Osteoblast (primary cell): ENCODE measurements around the gene RTL1. TPM values are rescaled to one million over a fixed set of nuclear protein-coding genes. Genes with fewer than 3 reads are reported as not detected.

Experiments used
- DNase-seq: peaks from one replicate; pipeline ENCODE4 v3.0.0; 2011; ENCODE audit warnings: low spot score, mixed read lengths; ENCODE audit not compliant: insufficient read length; ENCODE audit errors: missing footprints
- H2AFZ ChIP-seq: 2 replicates; pipeline ENCODE4 v1.6.0; 2011; ENCODE audit warnings: mild to moderate bottlenecking, low read length
- H3K27ac ChIP-seq: 2 replicates; pipeline ENCODE4 v1.5.1; 2011; ENCODE audit warnings: mild to moderate bottlenecking, low read depth, low read length, moderate library complexity
- H3K27me3 ChIP-seq: 2 replicates; pipeline ENCODE4 v1.6.0; 2012; ENCODE audit warnings: mild to moderate bottlenecking, control low read depth, inconsistent platforms, low read length, moderate library complexity; ENCODE audit not compliant: insufficient read depth
- H3K36me3 ChIP-seq: 2 replicates; pipeline ENCODE4 v1.5.1; 2011; ENCODE audit warnings: mild to moderate bottlenecking, low read length, control low read depth, moderate library complexity; ENCODE audit not compliant: insufficient read depth
- H3K4me1 ChIP-seq: 2 replicates; pipeline ENCODE4 v1.5.1; 2011; ENCODE audit warnings: mild to moderate bottlenecking, low read length, control low read depth, moderate library complexity; ENCODE audit not compliant: insufficient read depth
- H3K4me2 ChIP-seq: 2 replicates; pipeline ENCODE4 v1.6.0; 2011; ENCODE audit warnings: mild to moderate bottlenecking, low read length; ENCODE audit not compliant: insufficient read depth
- H3K4me3 ChIP-seq: fragments of 200-600 bp; sonication (generic); 3 replicates; pipeline ENCODE4 v1.5.1; 2012; ENCODE audit warnings: mild to moderate bottlenecking, low read length, inconsistent platforms; ENCODE audit not compliant: insufficient read depth
- H3K79me2 ChIP-seq: 2 replicates; pipeline ENCODE4 v1.6.0; 2012; ENCODE audit warnings: mild to moderate bottlenecking, low read length, control low read depth, inconsistent platforms; ENCODE audit not compliant: insufficient read depth
- H3K9me3 ChIP-seq: 2 replicates; pipeline ENCODE4 v1.5.1; 2011; ENCODE audit warnings: low read depth, low read length, control low read depth
- H4K20me1 ChIP-seq: 2 replicates; pipeline ENCODE4 v1.6.0; 2012; ENCODE audit warnings: mild to moderate bottlenecking, low read length, control low read depth; ENCODE audit not compliant: insufficient read depth
- total RNA-seq: library from RNA; depleted of rRNA; stranded (reverse); fragments of >200 nt; gene quantifications from 2 replicates; pipeline ENCODE4 v1.2.3, GENCODE V29; 2012
- TF ChIP-seq, protein P1 (sequence below): IDR thresholded peaks from 2 replicates; pipeline ENCODE4 v1.5.1; 2011; ENCODE audit warnings: mild to moderate bottlenecking, low read depth, low read length, moderate library complexity; ENCODE audit errors: extremely low read depth

RTL1 gene
- total RNA-seq, 1 donor, result not detected

- Histone ChIP-seq H3K27ac (no peak overlapping the region), H3K27me3 (no peaks in the 10 kb centered on the region), H4K20me1 (peaks cover 27% of the 10 kb centered on the region), H3K79me2 (peaks cover 95% of the 10 kb centered on the region), H3K4me3 (no peak overlapping the region), H3K4me1 (peaks cover 4% of the 10 kb centered on the region), H3K36me3 (peaks cover 78% of the 10 kb centered on the region), H2AFZ (no peak overlapping the region), H3K4me2 (no peak overlapping the region), H3K9me3 (no peaks in the 10 kb centered on the region)
- TF ChIP-seq, protein P1, sequence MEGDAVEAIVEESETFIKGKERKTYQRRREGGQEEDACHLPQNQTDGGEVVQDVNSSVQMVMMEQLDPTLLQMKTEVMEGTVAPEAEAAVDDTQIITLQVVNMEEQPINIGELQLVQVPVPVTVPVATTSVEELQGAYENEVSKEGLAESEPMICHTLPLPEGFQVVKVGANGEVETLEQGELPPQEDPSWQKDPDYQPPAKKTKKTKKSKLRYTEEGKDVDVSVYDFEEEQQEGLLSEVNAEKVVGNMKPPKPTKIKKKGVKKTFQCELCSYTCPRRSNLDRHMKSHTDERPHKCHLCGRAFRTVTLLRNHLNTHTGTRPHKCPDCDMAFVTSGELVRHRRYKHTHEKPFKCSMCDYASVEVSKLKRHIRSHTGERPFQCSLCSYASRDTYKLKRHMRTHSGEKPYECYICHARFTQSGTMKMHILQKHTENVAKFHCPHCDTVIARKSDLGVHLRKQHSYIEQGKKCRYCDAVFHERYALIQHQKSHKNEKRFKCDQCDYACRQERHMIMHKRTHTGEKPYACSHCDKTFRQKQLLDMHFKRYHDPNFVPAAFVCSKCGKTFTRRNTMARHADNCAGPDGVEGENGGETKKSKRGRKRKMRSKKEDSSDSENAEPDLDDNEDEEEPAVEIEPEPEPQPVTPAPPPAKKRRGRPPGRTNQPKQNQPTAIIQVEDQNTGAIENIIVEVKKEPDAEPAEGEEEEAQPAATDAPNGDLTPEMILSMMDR, result no peak
- peak; percentile 73 for DNase-seq
Observed at GRCh38 chr14:100835548-100836310, 67.8 kb downstream of the RTL1 start.

- H4K20me1 ChIP-seq, result peaks cover 32% of the 10 kb centered on the region
- H3K79me2 ChIP-seq, result peaks cover 95% of the 10 kb centered on the region
Observed at GRCh38 chr14:100834794-100835547, 68.6 kb downstream of the RTL1 start.

GRCh38 chr14:100834082-100834793 lies 69.3 kb downstream of the RTL1 start:
- peaks cover 95% of the 10 kb centered on the region for H3K79me2 ChIP-seq
- no peak overlapping the region for H2AFZ ChIP-seq
- H3K36me3 ChIP-seq, result peaks cover 91% of the 10 kb centered on the region
- DNase-seq, result peak; percentile 66
- H3K4me3 ChIP-seq, result no peak overlapping the region
- H4K20me1 ChIP-seq, result peaks cover 34% of the 10 kb centered on the region
- no peaks in the 10 kb centered on the region for H3K9me3 ChIP-seq
- TF ChIP-seq, protein P1, result no peak
- no peak overlapping the region for H3K4me2 ChIP-seq
- no peak overlapping the region for H3K27ac ChIP-seq
- peaks cover 8% of the 10 kb centered on the region for H3K4me1 ChIP-seq
- no peaks in the 10 kb centered on the region for H3K27me3 ChIP-seq

More at GRCh38 chr14:100834794-100835547, 68.6 kb downstream of the RTL1 start:
- H2AFZ ChIP-seq, result no peak overlapping the region
- H3K4me3 ChIP-seq, result no peak overlapping the region
- TF ChIP-seq, protein P1, result no peak
- H3K27me3 ChIP-seq, result no peaks in the 10 kb centered on the region
- no peak overlapping the region for H3K4me2 ChIP-seq
- no peak overlapping the region for H3K27ac ChIP-seq
- no peaks in the 10 kb centered on the region for H3K9me3 ChIP-seq
- DNase-seq, result peak; percentile 74
- H3K4me1 ChIP-seq, result peaks cover 4% of the 10 kb centered on the region
- H3K36me3 ChIP-seq, result peaks cover 85% of the 10 kb centered on the region
